ENCODE data around the gene GDE1. TPM values are rescaled to one million over a fixed set of nuclear protein-coding genes. Genes with fewer than 3 reads are reported as not detected.
A peak's percentile ranks its signal among the peaks of the same experiment; 100 is the strongest.

Gene GDE1
- total RNA-seq, 1 donor from 2014 or later = 50.0 TPM

DNA sequence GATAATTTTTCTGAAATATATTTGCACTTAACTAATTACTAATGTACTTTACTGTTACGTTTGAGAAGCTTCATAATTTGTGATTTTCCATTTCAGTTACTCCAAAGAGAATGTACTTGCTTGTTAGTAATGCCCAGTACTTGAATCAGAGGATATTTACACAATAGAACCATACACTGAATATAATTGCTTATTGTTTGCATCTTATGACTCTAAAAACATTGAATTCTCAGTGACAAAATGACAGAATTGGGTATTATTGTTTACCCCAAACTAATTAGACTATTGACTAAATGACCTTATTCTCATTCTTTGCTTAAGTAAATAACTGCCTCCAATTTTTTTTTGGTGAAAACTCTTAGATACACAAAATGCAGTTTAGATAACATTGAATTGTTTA, 10.7 kb upstream of the GDE1 start:
- Mint-ChIP-seq H3K4me3 (ENCODE audit: unreplicated experiment) (no peak overlapping the region), H3K9me3 (ENCODE audit: unreplicated experiment) (no peaks in the 10 kb centered on the region), H3K27ac (ENCODE audit: unreplicated experiment) (no peak overlapping the region), H3K4me1 (ENCODE audit: unreplicated experiment) (no peaks in the 10 kb centered on the region), H3K27me3 (ENCODE audit: unreplicated experiment) (no peaks in the 10 kb centered on the region), H3K36me3 (ENCODE audit: low read depth, unreplicated experiment) (no peaks in the 10 kb centered on the region)
- DNase-seq (ENCODE audit: low spot score) = no peak
- TF ChIP-seq, protein P1, sequence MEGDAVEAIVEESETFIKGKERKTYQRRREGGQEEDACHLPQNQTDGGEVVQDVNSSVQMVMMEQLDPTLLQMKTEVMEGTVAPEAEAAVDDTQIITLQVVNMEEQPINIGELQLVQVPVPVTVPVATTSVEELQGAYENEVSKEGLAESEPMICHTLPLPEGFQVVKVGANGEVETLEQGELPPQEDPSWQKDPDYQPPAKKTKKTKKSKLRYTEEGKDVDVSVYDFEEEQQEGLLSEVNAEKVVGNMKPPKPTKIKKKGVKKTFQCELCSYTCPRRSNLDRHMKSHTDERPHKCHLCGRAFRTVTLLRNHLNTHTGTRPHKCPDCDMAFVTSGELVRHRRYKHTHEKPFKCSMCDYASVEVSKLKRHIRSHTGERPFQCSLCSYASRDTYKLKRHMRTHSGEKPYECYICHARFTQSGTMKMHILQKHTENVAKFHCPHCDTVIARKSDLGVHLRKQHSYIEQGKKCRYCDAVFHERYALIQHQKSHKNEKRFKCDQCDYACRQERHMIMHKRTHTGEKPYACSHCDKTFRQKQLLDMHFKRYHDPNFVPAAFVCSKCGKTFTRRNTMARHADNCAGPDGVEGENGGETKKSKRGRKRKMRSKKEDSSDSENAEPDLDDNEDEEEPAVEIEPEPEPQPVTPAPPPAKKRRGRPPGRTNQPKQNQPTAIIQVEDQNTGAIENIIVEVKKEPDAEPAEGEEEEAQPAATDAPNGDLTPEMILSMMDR (IDR thresholded peaks at IDR 0.05; ENCODE audit: unreplicated experiment) = no peak

DNA sequence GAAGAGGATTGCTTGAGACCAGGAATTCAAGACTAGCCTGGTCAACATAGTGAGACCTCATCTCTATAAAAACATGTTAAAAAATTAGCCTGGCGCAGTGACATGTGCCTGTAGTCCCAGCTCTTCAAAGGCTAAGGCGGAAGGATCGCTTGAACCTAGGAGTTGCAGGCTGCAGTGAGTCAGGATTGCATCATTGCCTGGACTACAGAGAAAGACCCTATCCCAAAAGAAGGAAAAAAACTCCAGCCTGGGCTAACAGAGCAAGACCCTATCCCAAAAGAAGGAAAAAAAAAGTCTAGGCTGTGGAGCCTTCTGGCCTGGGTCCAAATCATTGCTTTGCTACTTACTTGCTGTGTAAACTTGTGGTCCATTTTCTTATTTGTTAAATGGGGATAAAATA, 6.8 kb upstream of the GDE1 start:
- Mint-ChIP-seq H3K36me3 (ENCODE audit: low read depth, unreplicated experiment) (no peaks in the 10 kb centered on the region), H3K9me3 (ENCODE audit: unreplicated experiment) (no peaks in the 10 kb centered on the region), H3K27me3 (ENCODE audit: unreplicated experiment) (peaks cover 1% of the 10 kb centered on the region), H3K27ac (ENCODE audit: unreplicated experiment) (no peak overlapping the region), H3K4me1 (ENCODE audit: unreplicated experiment) (peaks cover 10% of the 10 kb centered on the region), H3K4me3 (ENCODE audit: unreplicated experiment) (no peak overlapping the region)
- DNase-seq (ENCODE audit: low spot score) = no peak
- TF ChIP-seq, protein P1 (IDR thresholded peaks at IDR 0.05; ENCODE audit: unreplicated experiment) = no peak

DNA sequence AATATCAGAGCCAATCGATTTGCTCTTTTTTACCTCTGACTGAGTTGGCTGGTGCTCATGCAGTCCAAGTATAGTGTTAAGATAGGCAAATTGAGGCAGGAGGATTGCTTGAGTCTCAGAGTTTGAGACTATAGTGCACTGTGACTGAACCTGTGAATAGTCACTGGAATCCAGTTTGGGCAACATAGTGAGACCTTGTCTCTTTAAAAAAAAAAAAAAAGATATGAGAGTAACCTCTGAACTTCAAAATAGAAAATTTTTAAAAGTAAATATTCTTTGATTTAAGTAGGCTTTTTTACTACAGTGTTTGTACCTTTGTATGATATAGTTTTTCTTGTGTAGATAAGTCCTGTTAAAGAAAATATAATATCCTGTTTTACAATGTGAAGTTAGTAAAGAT, 5.3 kb upstream of the GDE1 start:
- Mint-ChIP-seq H3K9me3 (ENCODE audit: unreplicated experiment) (no peaks in the 10 kb centered on the region), H3K27me3 (ENCODE audit: unreplicated experiment) (peaks cover 1% of the 10 kb centered on the region), H3K27ac (ENCODE audit: unreplicated experiment) (no peak overlapping the region), H3K36me3 (ENCODE audit: low read depth, unreplicated experiment) (no peaks in the 10 kb centered on the region), H3K4me1 (ENCODE audit: unreplicated experiment) (peaks cover 11% of the 10 kb centered on the region), H3K4me3 (ENCODE audit: unreplicated experiment) (no peak overlapping the region)
- TF ChIP-seq, protein P1 (IDR thresholded peaks at IDR 0.05; ENCODE audit: unreplicated experiment) = no peak
- DNase-seq (ENCODE audit: low spot score) = no peak

DNA sequence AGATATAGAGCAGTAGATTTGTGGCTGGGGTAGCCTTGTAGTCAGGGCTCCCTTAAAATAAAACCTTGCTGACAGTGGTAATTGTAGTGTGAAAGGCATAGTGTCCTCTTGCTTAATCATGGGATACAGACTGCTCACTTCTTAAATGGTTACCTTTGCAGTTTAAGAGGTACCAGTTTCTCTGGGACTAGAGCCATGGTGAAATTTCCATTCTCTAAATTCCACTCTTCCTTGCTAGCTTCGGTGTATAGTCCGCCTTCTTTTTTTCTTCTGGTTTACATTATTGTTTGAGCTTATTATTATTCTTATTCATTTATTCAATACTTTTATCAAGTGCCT, 3.5 kb upstream of the GDE1 start:
- no peak overlapping the region for H3K27ac Mint-ChIP-seq (ENCODE audit: unreplicated experiment)
- H3K27me3 Mint-ChIP-seq (ENCODE audit: unreplicated experiment) = peaks cover 1% of the 10 kb centered on the region
- no peaks in the 10 kb centered on the region for H3K36me3 Mint-ChIP-seq (ENCODE audit: low read depth, unreplicated experiment)
- TF ChIP-seq, protein P1 (IDR thresholded peaks at IDR 0.05; ENCODE audit: unreplicated experiment) = no peak
- DNase-seq (ENCODE audit: low spot score) = no peak
- no peaks in the 10 kb centered on the region for H3K9me3 Mint-ChIP-seq (ENCODE audit: unreplicated experiment)
- peak overlapping the region; percentile 100 for H3K4me3 Mint-ChIP-seq (ENCODE audit: unreplicated experiment)
- H3K4me1 Mint-ChIP-seq (ENCODE audit: unreplicated experiment) = peaks cover 20% of the 10 kb centered on the region

DNA sequence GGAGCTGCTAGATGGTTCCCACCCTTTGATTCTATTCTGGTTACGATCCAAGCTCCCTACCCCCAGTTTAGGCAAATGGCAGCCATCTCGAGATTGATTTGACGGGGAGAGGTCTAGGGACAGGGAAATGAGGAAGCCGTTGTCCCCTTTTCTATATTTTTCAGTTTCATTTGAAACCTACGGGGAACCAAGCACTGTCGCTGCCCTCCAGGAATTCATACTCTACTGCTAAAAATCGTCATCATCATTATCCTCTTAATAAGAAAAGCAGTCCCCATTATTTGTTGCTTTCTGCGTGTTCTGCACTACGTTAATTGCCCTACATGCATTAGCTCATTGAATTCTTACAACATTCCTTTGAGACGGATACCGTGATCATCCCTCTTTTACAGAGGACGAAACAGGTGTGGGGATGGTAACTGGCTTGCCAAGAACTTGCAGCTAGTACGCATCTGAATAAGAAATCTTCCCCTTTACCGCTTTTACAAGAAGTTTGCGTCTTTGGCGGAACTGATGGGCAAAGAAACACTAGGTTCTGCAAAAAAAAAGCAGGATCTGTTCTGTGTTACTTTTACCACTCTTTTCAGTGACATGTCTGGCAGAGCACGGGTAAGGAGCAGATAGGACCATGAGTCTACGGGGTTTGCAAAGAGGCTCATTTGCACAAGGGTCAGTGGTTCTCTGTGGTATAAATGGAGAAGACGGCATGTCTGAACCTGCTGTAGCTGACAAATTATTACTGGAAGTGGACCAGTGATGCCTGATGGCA, 2.9 kb upstream of the GDE1 start:
- Mint-ChIP-seq H3K9me3 (ENCODE audit: unreplicated experiment) (no peaks in the 10 kb centered on the region), H3K27me3 (ENCODE audit: unreplicated experiment) (peaks cover 1% of the 10 kb centered on the region), H3K36me3 (ENCODE audit: low read depth, unreplicated experiment) (no peaks in the 10 kb centered on the region), H3K4me3 (ENCODE audit: unreplicated experiment) (peak overlapping the region; percentile 100), H3K4me1 (ENCODE audit: unreplicated experiment) (peaks cover 20% of the 10 kb centered on the region), H3K27ac (ENCODE audit: unreplicated experiment) (peak overlapping the region; percentile 61)
- TF ChIP-seq, protein P1 (IDR thresholded peaks at IDR 0.05; ENCODE audit: unreplicated experiment) = no peak
- no peak for DNase-seq (ENCODE audit: low spot score)

All from endothelial cell (in vitro differentiated cells).